HCT116 (cell line): ENCODE measurements around the gene TENT4A. TPM values are rescaled to one million over a fixed set of nuclear protein-coding genes. Genes with fewer than 3 reads are reported as not detected.

Source experiments
- ATAC-seq: fragments of 200-7000 bp; cut with Tn5 transposase; 2 replicates; pipeline ENCODE4 v1.9.1; 2020; ENCODE audit warnings: mild to moderate bottlenecking, moderate library complexity
- BruUV-seq: library from RNA; stranded (reverse); fragments of 400-500 nt; replicated peaks from 2 replicates; lab custom pipeline; 2021; lab: Mats Ljungman, UMichigan
- CTCF ChIA-PET: fragments of 300-600 bp; sonication (Branson Sonifier 250); formaldehyde crosslinking; loops from one replicate; lab custom pipeline; 2021; ENCODE audit warnings: antibody characterized with exemption; lab: Charles Lee
- POLR2A ChIA-PET: fragments of 300-600, 350-600 bp; sonication (Branson Sonifier 250); formaldehyde crosslinking; loops from one replicate; lab custom pipeline; 2021; ENCODE audit warnings: antibody characterized with exemption; lab: Charles Lee
- RAD21 ChIA-PET, 2 experiments: fragments of 300-600 bp; sonication (Branson Sonifier 250); formaldehyde crosslinking; loops; one replicate each; lab custom pipeline; 2023; ENCODE audit warnings: low total read pairs in 2 of 2; ENCODE audit not compliant: uncharacterized antibody in 2 of 2, unreplicated experiment in 2 of 2, low non-redundant PET in 1 of 2; lab: Charles Lee
- DNase-seq: peaks from one replicate; pipeline ENCODE4 v3.0.0-alpha.2; 2010; ENCODE audit warnings: low read depth, low spot score
- H2AFZ ChIP-seq: fragments of 200-600 bp; shearing (Covaris generic), sonication (generic); 2 replicates; pipeline ENCODE4 v1.6.1; 2017; ENCODE audit warnings: low read depth, mixed run types, mixed read lengths, antibody characterized with exemption, low read length; ENCODE audit not compliant: poor library complexity, severe bottlenecking
- H3K27ac ChIP-seq: 2 replicates; pipeline ENCODE4 v1.5.1; 2012; ENCODE audit warnings: low read depth, low read length
- H3K27me3 ChIP-seq: fragments of 200-600 bp; sonication (generic); 2 replicates; pipeline ENCODE4 v1.6.1; 2016; ENCODE audit warnings: mixed run types, low read length, mixed read lengths; ENCODE audit not compliant: insufficient read depth
- H3K36me3 ChIP-seq, 2 experiments: fragments of 200-500 bp in 1 of 2; fragments of 200-600 bp in 1 of 2; sonication (Bioruptor generic) in 1 of 2; sonication (generic) in 1 of 2; 2 replicates each; pipeline versions ENCODE4 v1.5.1 to v1.6.1; 2014 to 2016; ENCODE audit warnings: low read length in 2 of 2, inconsistent platforms in 1 of 2, mixed read lengths in 1 of 2, mixed run types in 1 of 2; ENCODE audit not compliant: insufficient read depth in 2 of 2, control insufficient read depth in 1 of 2
- H3K4me1 ChIP-seq, 2 experiments: fragments of 200-600 bp in 1 of 2; sonication (generic) in 1 of 2; 2 replicates each; pipeline versions ENCODE4 v1.5.1 to v1.6.1; 2012 to 2017; ENCODE audit warnings: low read length in 2 of 2, inconsistent platforms in 1 of 2, mild to moderate bottlenecking in 1 of 2, mixed read lengths in 1 of 2, mixed run types in 1 of 2, moderate library complexity in 1 of 2; ENCODE audit not compliant: insufficient read depth in 2 of 2, control insufficient read depth in 1 of 2
- H3K4me2 ChIP-seq: fragments of 200-600 bp; sonication (generic); 2 replicates; pipeline ENCODE4 v1.6.1; 2017; ENCODE audit warnings: mixed run types, low read length, mixed read lengths
- H3K4me3 ChIP-seq, 2 experiments: fragments of 200-600 bp in 1 of 2; sonication (generic) in 1 of 2; replicated peaks in 1 of 2; 2 replicates each; pipeline ENCODE4 v1.5.1; 2011 to 2016; ENCODE audit warnings: low read length in 2 of 2, control low read depth in 1 of 2, low read depth in 1 of 2, mild to moderate bottlenecking in 1 of 2, mixed read lengths in 1 of 2, mixed run types in 1 of 2
- H3K79me2 ChIP-seq: fragments of 200-600 bp; sonication (generic); 2 replicates; pipeline ENCODE4 v1.6.1; 2017; ENCODE audit warnings: mild to moderate bottlenecking, mixed run types, low read length, moderate library complexity, mixed read lengths; ENCODE audit not compliant: insufficient read depth
- H3K9ac ChIP-seq: fragments of 200-600 bp; sonication (generic); 2 replicates; pipeline ENCODE4 v1.6.1; 2016; ENCODE audit warnings: low read length, mixed read lengths
- H3K9me2 ChIP-seq: fragments of 200-600 bp; sonication (generic), shearing (Covaris generic); 2 replicates; pipeline ENCODE4 v1.6.1; 2017; ENCODE audit warnings: mixed run types, mild to moderate bottlenecking, moderate library complexity; ENCODE audit not compliant: insufficient read depth
- H3K9me3 ChIP-seq, 2 experiments: fragments of 200-500 bp in 1 of 2; fragments of 200-600 bp in 1 of 2; sonication (Bioruptor generic) in 1 of 2; sonication (generic) in 1 of 2; 2 replicates each; pipeline ENCODE4 v1.6.1; 2014 to 2017; ENCODE audit warnings: low read length in 2 of 2, mixed read lengths in 2 of 2, inconsistent platforms in 1 of 2, low read depth in 1 of 2, mild to moderate bottlenecking in 1 of 2, mixed run types in 1 of 2, moderate library complexity in 1 of 2; ENCODE audit not compliant: control insufficient read depth in 1 of 2, insufficient read depth in 1 of 2
- H4K20me1 ChIP-seq: fragments of 200-600 bp; sonication (generic), shearing (Covaris generic); 2 replicates; pipeline ENCODE4 v1.6.1; 2017; ENCODE audit warnings: mixed run types, mild to moderate bottlenecking, moderate library complexity; ENCODE audit not compliant: insufficient read depth
- CBX3 ChIP-seq: IDR thresholded peaks from 2 replicates; pipeline ENCODE4 v1.6.1; 2012; ENCODE audit warnings: low read depth
- EZH2 ChIP-seq: fragments of 200-600 bp; sonication (generic); IDR thresholded peaks from 2 replicates; pipeline ENCODE4 v1.6.1; 2017; ENCODE audit warnings: antibody characterized with exemption, mixed run types
- EZH2phosphoT487 ChIP-seq: fragments of 200-600 bp; IDR thresholded peaks from 2 replicates; pipeline ENCODE4 v1.6.1; 2018; ENCODE audit warnings: antibody characterized with exemption, borderline replicate concordance
- FOSL1 ChIP-seq: IDR thresholded peaks from 2 replicates; pipeline ENCODE4 v1.6.1; 2012; ENCODE audit warnings: low read depth
- JUND ChIP-seq: IDR thresholded peaks from 2 replicates; pipeline ENCODE4 v1.6.1; 2012
- POLR2A ChIP-seq: IDR thresholded peaks from 2 replicates; pipeline ENCODE4 v1.7.0; 2011; ENCODE audit warnings: borderline replicate concordance; ENCODE audit not compliant: insufficient read depth, insufficient read length; ENCODE audit errors: extremely low read depth
- POLR2AphosphoS5 ChIP-seq: IDR thresholded peaks from 2 replicates; pipeline ENCODE4 v1.6.1; 2011; ENCODE audit warnings: mild to moderate bottlenecking, low read depth, low read length, moderate library complexity
- RAD21 ChIP-seq: IDR thresholded peaks from 2 replicates; pipeline ENCODE4 v1.6.1; 2012; ENCODE audit warnings: low read depth, mild to moderate bottlenecking
- SIN3A ChIP-seq: IDR thresholded peaks from 2 replicates; pipeline ENCODE4 v1.6.1; 2012; ENCODE audit warnings: low read depth
- TCF7L2 ChIP-seq: IDR thresholded peaks from 2 replicates; pipeline ENCODE4 v1.7.0; 2011; ENCODE audit warnings: borderline replicate concordance, inconsistent platforms; ENCODE audit not compliant: insufficient read depth, insufficient read length; ENCODE audit errors: extremely low read depth
- YY1 ChIP-seq: IDR thresholded peaks from 2 replicates; pipeline ENCODE4 v1.6.1; 2011; ENCODE audit warnings: low read length, low read depth, moderate library complexity, mild to moderate bottlenecking; ENCODE audit not compliant: insufficient replicate concordance; ENCODE audit errors: extremely low read depth
- ZFX ChIP-seq: fragments of 450-650 bp; IDR thresholded peaks from 2 replicates; pipeline ENCODE4 v1.6.1; 2017
- ZNF274 ChIP-seq: fragments of 200-500 bp; sonication (Bioruptor generic); IDR thresholded peaks from 2 replicates; pipeline ENCODE4 v1.6.1; 2014; ENCODE audit warnings: mild to moderate bottlenecking, low read depth, low read length, inconsistent platforms
- intact Hi-C: fragments of 100-400 bp; cut with micrococcal nuclease; formaldehyde crosslinking; loops from 2 replicates; pipeline ENCODE4 v1.10.0; 2022
- total RNA-seq: library from RNA; stranded (reverse); gene quantifications from one replicate; pipeline ENCODE4 v1.2.1, GENCODE V29; 2021; ENCODE audit not compliant: unreplicated experiment
- TF ChIP-seq, protein P1 (sequence below): IDR thresholded peaks from 2 replicates; pipeline ENCODE4 v1.6.1; 2012; ENCODE audit warnings: low read depth
- TF ChIP-seq, protein P2 (sequence below), 3 experiments: fragments of 200-600 bp in 1 of 3; sonication (generic) in 1 of 3; IDR thresholded peaks in 2 of 3; conservative IDR thresholded peaks in 1 of 3; 2 replicates each; pipeline ENCODE4 v1.5.1; 2012 to 2017; ENCODE audit warnings: low read depth in 2 of 3, low read length in 2 of 3, antibody characterized with exemption in 1 of 3, borderline replicate concordance in 1 of 3, control low read depth in 1 of 3, mild to moderate bottlenecking in 1 of 3, mixed read lengths in 1 of 3, mixed run types in 1 of 3, moderate library complexity in 1 of 3; ENCODE audit not compliant: insufficient read depth in 1 of 3

TENT4A gene
- total RNA-seq, 1 experiment from 2014 or later = 39.8 TPM

DNA sequence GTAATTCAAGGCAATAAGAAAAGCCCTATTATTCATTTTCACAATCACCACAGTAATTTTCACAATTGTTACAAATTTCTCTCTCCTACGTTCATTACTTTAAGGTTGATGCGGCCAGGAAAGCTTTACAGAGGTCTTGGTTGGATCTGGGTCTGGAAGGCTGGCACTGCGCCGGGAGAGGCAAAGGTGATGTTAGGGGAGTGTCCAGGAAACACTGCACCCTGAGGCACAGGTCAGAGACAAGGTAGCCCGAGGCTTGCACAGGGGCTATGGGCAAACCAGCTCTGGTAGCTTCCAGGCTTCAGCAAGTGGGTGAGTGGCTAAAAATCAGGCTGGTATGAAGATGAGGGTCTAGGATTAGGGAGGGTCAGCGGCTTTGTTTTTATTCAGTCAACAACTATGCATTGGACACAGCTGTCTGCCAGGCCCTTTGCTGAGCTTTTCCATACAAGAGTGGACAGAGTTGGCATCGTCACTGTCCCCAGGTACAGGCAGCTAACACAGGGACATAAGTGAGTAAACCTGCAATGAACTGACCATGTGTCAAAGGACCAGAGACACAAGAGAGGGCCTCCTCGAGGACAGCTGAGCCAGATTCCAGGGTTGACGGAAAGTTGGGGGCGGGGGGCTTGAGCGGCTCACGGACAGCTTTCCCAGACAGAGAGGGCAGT lies 12.4 kb upstream of the TENT4A start:
- TF ChIP-seq EZH2phosphoT487 = no peak
- TF ChIP-seq ZFX = no peak
- TF ChIP-seq POLR2A = no peak
- TF ChIP-seq SIN3A = no peak
- no peak for TF ChIP-seq EZH2
- TF ChIP-seq TCF7L2 = no peak
- no peak for TF ChIP-seq FOSL1
- DNase-seq = no peak
- no peak overlapping the region for H2AFZ ChIP-seq
- CTCF ChIA-PET = no interaction called here
- no peak overlapping the region for H3K27ac ChIP-seq
- H3K36me3 ChIP-seq = no peaks in the 10 kb centered on the region
- no peaks in the 10 kb centered on the region for H3K9me3 ChIP-seq
- H3K4me2 ChIP-seq = no peak overlapping the region
- no peaks in the 10 kb centered on the region for H3K79me2 ChIP-seq
- intact Hi-C loops = no loop called here
- H3K9ac ChIP-seq = no peak overlapping the region
- H4K20me1 ChIP-seq = no peaks in the 10 kb centered on the region
- H3K27me3 ChIP-seq = no peaks in the 10 kb centered on the region
- RAD21 ChIA-PET = no interaction called here
- peaks cover 14 to 21% of the 10 kb centered on the region in 2 experiments for H3K4me1 ChIP-seq
- no TSS peak for BruUV-seq
- H3K9me2 ChIP-seq = no peaks in the 10 kb centered on the region
- POLR2A ChIA-PET = no interaction called here
- no peak for ATAC-seq
- no peak overlapping the region for H3K4me3 ChIP-seq

DNA sequence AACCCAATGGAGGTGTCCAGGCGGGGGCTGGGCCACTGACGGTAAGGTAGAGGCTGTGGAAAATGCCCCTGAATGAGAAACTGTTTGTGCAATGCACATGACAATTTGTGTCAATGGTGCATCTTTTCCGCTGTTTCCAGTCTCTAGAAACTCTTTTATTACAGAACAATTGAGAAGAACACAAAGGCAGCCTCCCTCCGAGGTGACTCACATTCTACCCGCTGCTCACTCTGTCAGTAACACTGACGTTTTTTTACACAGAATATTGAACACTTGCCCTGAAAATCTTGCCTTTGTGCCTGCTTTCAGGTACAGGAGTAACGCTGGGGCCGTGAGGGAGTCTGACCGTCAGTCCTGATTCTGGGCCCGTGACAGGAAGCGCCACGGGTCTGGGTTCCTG lies 11.7 kb upstream of the TENT4A start:
- H3K27me3 ChIP-seq = no peaks in the 10 kb centered on the region
- no TSS peak for BruUV-seq
- no peak overlapping the region for H3K4me2 ChIP-seq
- peaks cover 14 to 21% of the 10 kb centered on the region in 2 experiments for H3K4me1 ChIP-seq
- intact Hi-C loops = no loop called here
- ChIA-PET RAD21 (no interaction called here), POLR2A (no interaction called here), CTCF (no interaction called here)
- ATAC-seq (no peak), DNase-seq (no peak)
- no peak overlapping the region for H3K4me3 ChIP-seq
- no peaks in the 10 kb centered on the region for H4K20me1 ChIP-seq
- H3K36me3 ChIP-seq = no peaks in the 10 kb centered on the region
- no peaks in the 10 kb centered on the region for H3K9me3 ChIP-seq
- H3K79me2 ChIP-seq = no peaks in the 10 kb centered on the region
- H2AFZ ChIP-seq = no peak overlapping the region
- H3K27ac ChIP-seq = no peak overlapping the region
- H3K9me2 ChIP-seq = no peaks in the 10 kb centered on the region
- H3K9ac ChIP-seq = no peak overlapping the region
- TF ChIP-seq POLR2AphosphoS5 (no peak), TCF7L2 (no peak), FOSL1 (no peak), JUND (no peak), CBX3 (no peak), YY1 (no peak), ZNF274 (no peak), RAD21 (no peak)
- TF ChIP-seq, protein P1, sequence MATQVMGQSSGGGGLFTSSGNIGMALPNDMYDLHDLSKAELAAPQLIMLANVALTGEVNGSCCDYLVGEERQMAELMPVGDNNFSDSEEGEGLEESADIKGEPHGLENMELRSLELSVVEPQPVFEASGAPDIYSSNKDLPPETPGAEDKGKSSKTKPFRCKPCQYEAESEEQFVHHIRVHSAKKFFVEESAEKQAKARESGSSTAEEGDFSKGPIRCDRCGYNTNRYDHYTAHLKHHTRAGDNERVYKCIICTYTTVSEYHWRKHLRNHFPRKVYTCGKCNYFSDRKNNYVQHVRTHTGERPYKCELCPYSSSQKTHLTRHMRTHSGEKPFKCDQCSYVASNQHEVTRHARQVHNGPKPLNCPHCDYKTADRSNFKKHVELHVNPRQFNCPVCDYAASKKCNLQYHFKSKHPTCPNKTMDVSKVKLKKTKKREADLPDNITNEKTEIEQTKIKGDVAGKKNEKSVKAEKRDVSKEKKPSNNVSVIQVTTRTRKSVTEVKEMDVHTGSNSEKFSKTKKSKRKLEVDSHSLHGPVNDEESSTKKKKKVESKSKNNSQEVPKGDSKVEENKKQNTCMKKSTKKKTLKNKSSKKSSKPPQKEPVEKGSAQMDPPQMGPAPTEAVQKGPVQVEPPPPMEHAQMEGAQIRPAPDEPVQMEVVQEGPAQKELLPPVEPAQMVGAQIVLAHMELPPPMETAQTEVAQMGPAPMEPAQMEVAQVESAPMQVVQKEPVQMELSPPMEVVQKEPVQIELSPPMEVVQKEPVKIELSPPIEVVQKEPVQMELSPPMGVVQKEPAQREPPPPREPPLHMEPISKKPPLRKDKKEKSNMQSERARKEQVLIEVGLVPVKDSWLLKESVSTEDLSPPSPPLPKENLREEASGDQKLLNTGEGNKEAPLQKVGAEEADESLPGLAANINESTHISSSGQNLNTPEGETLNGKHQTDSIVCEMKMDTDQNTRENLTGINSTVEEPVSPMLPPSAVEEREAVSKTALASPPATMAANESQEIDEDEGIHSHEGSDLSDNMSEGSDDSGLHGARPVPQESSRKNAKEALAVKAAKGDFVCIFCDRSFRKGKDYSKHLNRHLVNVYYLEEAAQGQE = no peak
- TF ChIP-seq, protein P2, sequence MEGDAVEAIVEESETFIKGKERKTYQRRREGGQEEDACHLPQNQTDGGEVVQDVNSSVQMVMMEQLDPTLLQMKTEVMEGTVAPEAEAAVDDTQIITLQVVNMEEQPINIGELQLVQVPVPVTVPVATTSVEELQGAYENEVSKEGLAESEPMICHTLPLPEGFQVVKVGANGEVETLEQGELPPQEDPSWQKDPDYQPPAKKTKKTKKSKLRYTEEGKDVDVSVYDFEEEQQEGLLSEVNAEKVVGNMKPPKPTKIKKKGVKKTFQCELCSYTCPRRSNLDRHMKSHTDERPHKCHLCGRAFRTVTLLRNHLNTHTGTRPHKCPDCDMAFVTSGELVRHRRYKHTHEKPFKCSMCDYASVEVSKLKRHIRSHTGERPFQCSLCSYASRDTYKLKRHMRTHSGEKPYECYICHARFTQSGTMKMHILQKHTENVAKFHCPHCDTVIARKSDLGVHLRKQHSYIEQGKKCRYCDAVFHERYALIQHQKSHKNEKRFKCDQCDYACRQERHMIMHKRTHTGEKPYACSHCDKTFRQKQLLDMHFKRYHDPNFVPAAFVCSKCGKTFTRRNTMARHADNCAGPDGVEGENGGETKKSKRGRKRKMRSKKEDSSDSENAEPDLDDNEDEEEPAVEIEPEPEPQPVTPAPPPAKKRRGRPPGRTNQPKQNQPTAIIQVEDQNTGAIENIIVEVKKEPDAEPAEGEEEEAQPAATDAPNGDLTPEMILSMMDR (IDR thresholded peaks at IDR 0.05 in 2 of 3, conservative IDR thresholded peaks at IDR 0.05 in 1 of 3; ENCODE audit: borderline replicate concordance in 1 of 3, insufficient read depth in 1 of 3, low read depth in 2 of 3, low read length in 2 of 3) = no peak
